Neural progenitor cell (in vitro differentiated cells): Measurements from ENCODE around the gene GFOD1. TPM values are rescaled to one million over a fixed set of nuclear protein-coding genes. Genes with fewer than 3 reads are reported as not detected.

Experiments
- DNase-seq: peaks from one replicate; pipeline ENCODE4 v3.0.0-alpha.2; 2016; ENCODE audit warnings: low spot score
- H2AFZ ChIP-seq: fragments of 200-600 bp; sonication (generic); replicated peaks from 2 replicates; pipeline ENCODE4 v1.6.1; 2016; ENCODE audit warnings: antibody characterized with exemption
- H3F3A ChIP-seq: fragments of 200-600 bp; sonication (generic); 2 replicates; pipeline ENCODE4 v1.6.1; 2016; ENCODE audit warnings: antibody characterized with exemption, low read depth
- H3K27ac ChIP-seq: fragments of 200-600 bp; sonication (generic); 2 replicates; pipeline ENCODE4 v1.5.1; 2016; ENCODE audit warnings: mild to moderate bottlenecking
- H3K27me3 ChIP-seq: fragments of 200-600 bp; sonication (generic); 2 replicates; pipeline ENCODE4 v1.6.1; 2016; ENCODE audit warnings: mild to moderate bottlenecking, moderate library complexity
- H3K36me3 ChIP-seq: fragments of 200-600 bp; sonication (generic); 2 replicates; pipeline ENCODE4 v1.5.1; 2016
- H3K4me1 ChIP-seq: fragments of 200-600 bp; sonication (generic); 2 replicates; pipeline ENCODE4 v1.6.1; 2016; ENCODE audit warnings: mixed run types
- H3K4me2 ChIP-seq: fragments of 200-600 bp; sonication (generic); 2 replicates; pipeline ENCODE4 v1.6.1; 2016
- H3K4me3 ChIP-seq: fragments of 200-600 bp; sonication (generic); 2 replicates; pipeline ENCODE4 v1.5.1; 2016
- H3K79me2 ChIP-seq: fragments of 200-600 bp; sonication (generic); 2 replicates; pipeline ENCODE4 v1.6.1; 2016; ENCODE audit warnings: low read depth
- H3K9ac ChIP-seq: fragments of 200-600 bp; sonication (generic); 2 replicates; pipeline ENCODE4 v1.6.1; 2016
- H3K9me3 ChIP-seq: fragments of 200-600 bp; sonication (generic); 2 replicates; pipeline ENCODE4 v1.5.1; 2016; ENCODE audit warnings: low read depth
- H4K20me1 ChIP-seq: fragments of 200-600 bp; sonication (generic); 2 replicates; pipeline ENCODE4 v1.6.1; 2016; ENCODE audit warnings: low read depth
- H3K27ac Mint-ChIP-seq: 3 replicates; pipeline ENCODE4 v1.8.0; 2021; ENCODE audit warnings: mixed read lengths
- H3K27me3 Mint-ChIP-seq: 2 replicates; pipeline ENCODE4 v1.8.0; 2022; ENCODE audit warnings: low read depth, mild to moderate bottlenecking, inconsistent platforms, moderate library complexity, mixed read lengths; ENCODE audit not compliant: insufficient read depth
- H3K36me3 Mint-ChIP-seq: 3 replicates; pipeline ENCODE4 v1.8.0; 2021; ENCODE audit warnings: mixed read lengths
- H3K4me1 Mint-ChIP-seq: 3 replicates; pipeline ENCODE4 v1.8.0; 2021; ENCODE audit warnings: mixed read lengths
- H3K4me3 Mint-ChIP-seq: 3 replicates; pipeline ENCODE4 v1.8.0; 2021; ENCODE audit warnings: mild to moderate bottlenecking, moderate library complexity, mixed read lengths
- H3K9me3 Mint-ChIP-seq: 3 replicates; pipeline ENCODE4 v1.8.0; 2020; ENCODE audit warnings: mixed read lengths
- CTCF ChIP-seq: fragments of 200-600 bp; sonication (generic); IDR thresholded peaks from 2 replicates; pipeline ENCODE4 v1.5.1; 2017; ENCODE audit warnings: antibody characterized with exemption, mild to moderate bottlenecking
- EZH2 ChIP-seq: fragments of 200-600 bp; sonication (generic); IDR thresholded peaks from 2 replicates; pipeline ENCODE4 v1.6.1; 2017; ENCODE audit warnings: antibody characterized with exemption, mild to moderate bottlenecking, moderate library complexity
- EZH2phosphoT487 ChIP-seq: fragments of 200-600 bp; sonication (generic); IDR thresholded peaks from 2 replicates; pipeline ENCODE4 v1.6.1; 2017; ENCODE audit warnings: antibody characterized with exemption
- total RNA-seq: library from RNA; depleted of rRNA; stranded (reverse); fragments of >200 nt; gene quantifications from 2 replicates; pipeline ENCODE4 v1.2.3, GENCODE V29; 2015; ENCODE audit warnings: low replicate concordance

Gene GFOD1
- total RNA-seq, 1 donor from 2014 or later = 1.8 TPM

GRCh38 chr6:13334953-13335352, 152.4 kb downstream of the GFOD1 start:
- TF ChIP-seq CTCF (no peak), EZH2 (no peak), EZH2phosphoT487 (no peak)
- Histone ChIP-seq H3K79me2 (no peaks in the 10 kb centered on the region), H3K27ac (no peak overlapping the region), H3K9me3 (no peaks in the 10 kb centered on the region), H2AFZ (no peak overlapping the region), H4K20me1 (no peaks in the 10 kb centered on the region), H3K9ac (no peak overlapping the region), H3K4me3 (no peak overlapping the region), H3F3A (no peaks in the 10 kb centered on the region), H3K36me3 (no peaks in the 10 kb centered on the region), H3K27me3 (no peaks in the 10 kb centered on the region), H3K4me2 (no peak overlapping the region), H3K4me1 (no peaks in the 10 kb centered on the region)
- Mint-ChIP-seq H3K4me3 (no peak overlapping the region), H3K36me3 (no peaks in the 10 kb centered on the region), H3K27me3 (peaks cover 9% of the 10 kb centered on the region), H3K4me1 (peaks cover 11% of the 10 kb centered on the region), H3K27ac (no peak overlapping the region), H3K9me3 (no peaks in the 10 kb centered on the region)
- DNase-seq = no peak

- no peak overlapping the region for H3K27ac Mint-ChIP-seq
- no peaks in the 10 kb centered on the region for H3K9me3 Mint-ChIP-seq
- no peak overlapping the region for H2AFZ ChIP-seq
- H3K4me1 Mint-ChIP-seq = peaks cover 13% of the 10 kb centered on the region
- no peak for DNase-seq
- H3K9me3 ChIP-seq = no peaks in the 10 kb centered on the region
- TF ChIP-seq CTCF (no peak), EZH2phosphoT487 (no peak), EZH2 (no peak)
- H3K4me3 Mint-ChIP-seq = no peak overlapping the region
- H3K4me2 ChIP-seq = no peak overlapping the region
- peaks cover 2% of the 10 kb centered on the region for H3K4me1 ChIP-seq
- H3K27me3 ChIP-seq = no peaks in the 10 kb centered on the region
- no peak overlapping the region for H3K9ac ChIP-seq
- H3K4me3 ChIP-seq = no peak overlapping the region
- peaks cover 8% of the 10 kb centered on the region for H3F3A ChIP-seq
- H3K36me3 Mint-ChIP-seq = no peaks in the 10 kb centered on the region
- H3K27me3 Mint-ChIP-seq = peaks cover 4% of the 10 kb centered on the region
- no peaks in the 10 kb centered on the region for H4K20me1 ChIP-seq
- no peaks in the 10 kb centered on the region for H3K36me3 ChIP-seq
- no peak overlapping the region for H3K27ac ChIP-seq
- H3K79me2 ChIP-seq = peaks cover 6% of the 10 kb centered on the region
These were observed 155.1 kb downstream of the GFOD1 start for GRCh38 chr6:13332349-13332706.

GRCh38 chr6:13331516-13332348, 155.7 kb downstream of the GFOD1 start:
- H2AFZ ChIP-seq = no peak overlapping the region
- peaks cover 12% of the 10 kb centered on the region for H3K79me2 ChIP-seq
- H3K36me3 Mint-ChIP-seq = peaks cover under 1% of the 10 kb centered on the region
- H3K4me1 Mint-ChIP-seq = peaks cover 17% of the 10 kb centered on the region
- no peak overlapping the region for H3K27ac ChIP-seq
- H3K27me3 Mint-ChIP-seq = peaks cover 4% of the 10 kb centered on the region
- no peak overlapping the region for H3K4me3 Mint-ChIP-seq
- H3K9me3 Mint-ChIP-seq = no peaks in the 10 kb centered on the region
- no peak overlapping the region for H3K27ac Mint-ChIP-seq
- no peak for DNase-seq
- H4K20me1 ChIP-seq = no peaks in the 10 kb centered on the region
- no peak overlapping the region for H3K9ac ChIP-seq
- H3F3A ChIP-seq = peaks cover 8% of the 10 kb centered on the region
- no peak overlapping the region for H3K4me2 ChIP-seq
- H3K9me3 ChIP-seq = no peaks in the 10 kb centered on the region
- no peaks in the 10 kb centered on the region for H3K27me3 ChIP-seq
- peaks cover 7% of the 10 kb centered on the region for H3K4me1 ChIP-seq
- no peak overlapping the region for H3K4me3 ChIP-seq
- TF ChIP-seq EZH2 (no peak), CTCF (peak; percentile 59)
- H3K36me3 ChIP-seq = no peaks in the 10 kb centered on the region
